ENCODE data around the gene NKD1.

The NKD1 gene

GRCh38 chr16:50667497-50668367, 119.5 kb downstream of the NKD1 start:
- Mint-ChIP-seq H3K27me3 (no peaks in the 10 kb centered on the region), H3K4me1 (peaks cover 32% of the 10 kb centered on the region), H3K36me3 (peaks cover 39% of the 10 kb centered on the region), H3K4me3 (peak overlapping the region; percentile 52), H3K9me3 (peaks cover 7% of the 10 kb centered on the region), H3K27ac (peak overlapping the region; percentile 85)
- ATAC-seq: no peak

- H3K4me1 Mint-ChIP-seq: peaks cover 32% of the 10 kb centered on the region
- H3K9me3 Mint-ChIP-seq: peaks cover 12% of the 10 kb centered on the region
- no peak overlapping the region for H3K4me3 Mint-ChIP-seq
- peaks cover 46% of the 10 kb centered on the region for H3K36me3 Mint-ChIP-seq
- ATAC-seq: no peak
- peak overlapping the region; percentile 85 for H3K27ac Mint-ChIP-seq
- no peaks in the 10 kb centered on the region for H3K27me3 Mint-ChIP-seq
These were observed 120.3 kb downstream of the NKD1 start for GRCh38 chr16:50668368-50669008.

GRCh38 chr16:50669741-50670140, 121.5 kb downstream of the NKD1 start:
- Mint-ChIP-seq H3K9me3 (peaks cover 12% of the 10 kb centered on the region), H3K36me3 (peaks cover 59% of the 10 kb centered on the region), H3K4me3 (no peak overlapping the region), H3K4me1 (peaks cover 31% of the 10 kb centered on the region), H3K27ac (no peak overlapping the region), H3K27me3 (no peaks in the 10 kb centered on the region)
- no peak for ATAC-seq

GRCh38 chr16:50670476-50670875, 122.3 kb downstream of the NKD1 start:
- Mint-ChIP-seq H3K27me3 (no peaks in the 10 kb centered on the region), H3K4me1 (peaks cover 23% of the 10 kb centered on the region), H3K4me3 (no peak overlapping the region), H3K9me3 (peaks cover 12% of the 10 kb centered on the region), H3K36me3 (peaks cover 66% of the 10 kb centered on the region), H3K27ac (no peak overlapping the region)
- no peak for ATAC-seq

GRCh38 chr16:50671644-50672260, 123.6 kb downstream of the NKD1 start:
- H3K27ac Mint-ChIP-seq: no peak overlapping the region
- H3K9me3 Mint-ChIP-seq: peaks cover 10% of the 10 kb centered on the region
- H3K36me3 Mint-ChIP-seq: peaks cover 79% of the 10 kb centered on the region
- peak; percentile 42 for ATAC-seq
- peaks cover 18% of the 10 kb centered on the region for H3K4me1 Mint-ChIP-seq
- H3K4me3 Mint-ChIP-seq: no peak overlapping the region
- H3K27me3 Mint-ChIP-seq: no peaks in the 10 kb centered on the region

- no peak for ATAC-seq
- Mint-ChIP-seq H3K36me3 (peaks cover 87% of the 10 kb centered on the region), H3K4me3 (no peak overlapping the region)
These were observed 125.5 kb downstream of the NKD1 start for GRCh38 chr16:50673496-50674275.

DNA sequence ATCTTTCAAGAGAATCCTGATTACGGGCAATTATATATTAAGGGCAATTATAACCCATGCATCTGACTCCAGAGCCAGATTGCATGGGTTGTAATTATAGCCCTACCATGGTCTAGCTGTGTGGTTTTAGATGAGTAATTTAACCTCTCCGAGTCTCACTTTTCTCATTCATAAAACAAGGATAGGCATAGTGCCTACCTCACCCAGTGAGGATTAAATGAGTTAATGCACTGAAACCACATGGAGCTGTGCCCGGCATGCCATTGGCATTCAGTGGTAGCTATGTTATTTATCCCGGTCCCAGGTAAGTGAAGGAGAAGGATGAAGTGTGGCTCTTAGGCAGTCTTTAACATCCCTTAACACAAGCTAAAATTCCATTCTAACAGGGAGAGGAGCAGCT, 126.6 kb downstream of the NKD1 start:
- Mint-ChIP-seq H3K4me3 (no peak overlapping the region), H3K4me1 (peaks cover 25% of the 10 kb centered on the region), H3K36me3 (peaks cover 91% of the 10 kb centered on the region), H3K9me3 (peaks cover 9% of the 10 kb centered on the region), H3K27me3 (no peaks in the 10 kb centered on the region), H3K27ac (no peak overlapping the region)
- ATAC-seq: no peak

More at GRCh38 chr16:50673496-50674275, 125.5 kb downstream of the NKD1 start:
- Mint-ChIP-seq H3K9me3 (peaks cover 9% of the 10 kb centered on the region), H3K27me3 (no peaks in the 10 kb centered on the region), H3K4me1 (peaks cover 13% of the 10 kb centered on the region), H3K27ac (no peak overlapping the region)

DNA sequence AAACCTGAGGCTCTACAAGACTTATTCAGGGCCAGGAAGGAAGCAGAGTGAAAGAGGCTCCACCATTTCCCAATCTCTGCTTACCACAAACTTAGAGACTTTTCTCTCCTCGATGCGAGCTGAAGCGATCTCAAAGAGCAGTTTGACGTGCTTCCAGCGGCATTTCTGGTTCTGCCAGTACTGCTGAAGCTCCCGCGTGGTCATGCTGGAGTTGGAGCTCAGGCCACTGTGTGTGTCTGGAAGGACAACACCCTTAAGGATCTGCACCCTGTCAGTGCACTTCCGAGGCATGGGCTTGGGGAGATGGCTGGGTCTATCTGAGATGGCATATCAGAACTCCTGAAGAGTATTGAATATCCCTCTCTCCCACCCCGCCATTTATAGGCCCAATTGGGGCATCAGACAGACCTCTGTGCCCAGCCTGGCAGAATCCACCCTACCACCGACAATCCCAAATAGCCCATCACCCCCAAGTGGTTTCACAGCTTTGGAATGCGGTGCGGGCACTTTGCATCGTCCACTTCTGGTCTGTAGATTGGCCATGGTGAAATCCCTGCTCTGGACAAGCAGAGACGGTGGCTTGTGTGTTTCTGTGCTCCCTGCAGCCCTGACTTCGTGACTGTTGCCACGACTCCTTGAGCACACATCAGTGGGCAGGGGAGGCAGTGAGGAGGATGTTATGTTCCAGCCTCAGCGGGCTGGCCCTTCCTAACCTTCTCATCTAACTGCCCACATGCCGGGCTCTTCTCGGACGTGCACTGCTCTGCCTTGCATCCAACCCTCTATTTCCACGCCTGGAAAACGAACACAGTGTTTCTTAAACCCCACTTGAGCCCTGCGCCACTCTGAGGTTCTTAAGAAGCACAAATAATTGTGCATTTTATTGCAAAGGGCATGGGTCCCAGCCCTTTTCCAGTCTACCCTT, 127.8 kb downstream of the NKD1 start:
- Mint-ChIP-seq H3K36me3 (peaks cover 81% of the 10 kb centered on the region), H3K27me3 (no peaks in the 10 kb centered on the region), H3K4me1 (peaks cover 32% of the 10 kb centered on the region), H3K27ac (peak overlapping the region; percentile 37), H3K9me3 (peaks cover 9% of the 10 kb centered on the region), H3K4me3 (no peak overlapping the region)
- no peak for ATAC-seq

DNA sequence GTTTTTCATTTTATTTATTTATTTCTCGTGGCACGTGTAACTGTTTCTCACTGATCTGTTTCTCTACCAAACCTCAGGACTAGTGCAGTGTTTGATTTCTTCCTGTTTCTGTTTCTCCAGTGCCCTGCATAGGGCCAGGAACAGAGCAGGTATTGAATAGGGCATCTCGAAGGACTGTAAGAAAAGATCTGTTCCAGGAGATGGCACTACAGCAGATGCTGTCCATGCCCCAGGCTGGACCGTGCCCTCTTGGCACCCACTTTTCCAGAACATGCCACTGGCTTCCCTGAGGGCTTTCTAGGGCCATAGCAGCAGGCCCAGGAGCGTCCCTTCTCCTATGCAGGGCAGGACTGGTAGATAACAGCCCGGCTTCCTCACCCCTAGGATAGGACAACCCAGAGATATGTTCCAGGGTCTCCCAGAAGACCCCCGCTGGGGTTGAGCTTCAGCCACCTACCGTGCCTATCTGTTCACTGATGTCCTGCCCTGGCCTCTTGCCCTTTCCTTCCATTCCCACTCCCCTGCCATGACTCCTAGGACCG, 128.6 kb downstream of the NKD1 start:
- peaks cover 9% of the 10 kb centered on the region for H3K9me3 Mint-ChIP-seq
- no peak for ATAC-seq
- peak overlapping the region; percentile 92 for H3K27ac Mint-ChIP-seq
- H3K36me3 Mint-ChIP-seq: peaks cover 73% of the 10 kb centered on the region
- H3K4me3 Mint-ChIP-seq: no peak overlapping the region
- peaks cover 39% of the 10 kb centered on the region for H3K4me1 Mint-ChIP-seq
- no peaks in the 10 kb centered on the region for H3K27me3 Mint-ChIP-seq

GRCh38 chr16:50677351-50677750, 129.2 kb downstream of the NKD1 start:
- Mint-ChIP-seq H3K36me3 (peaks cover 67% of the 10 kb centered on the region), H3K27me3 (no peaks in the 10 kb centered on the region), H3K27ac (peak overlapping the region; percentile 92), H3K4me3 (no peak overlapping the region), H3K9me3 (peaks cover 8% of the 10 kb centered on the region), H3K4me1 (peaks cover 45% of the 10 kb centered on the region)
- ATAC-seq: no peak

GRCh38 chr16:50678531-50678930, 130.3 kb downstream of the NKD1 start:
- Mint-ChIP-seq H3K27ac (peak overlapping the region; percentile 92), H3K4me3 (peak overlapping the region; percentile 66), H3K4me1 (peaks cover 55% of the 10 kb centered on the region), H3K9me3 (no peaks in the 10 kb centered on the region), H3K27me3 (no peaks in the 10 kb centered on the region), H3K36me3 (peaks cover 56% of the 10 kb centered on the region)
- ATAC-seq: no peak

- ATAC-seq: no peak
- peaks cover 48% of the 10 kb centered on the region for H3K36me3 Mint-ChIP-seq
- peak overlapping the region; percentile 92 for H3K27ac Mint-ChIP-seq
- H3K27me3 Mint-ChIP-seq: no peaks in the 10 kb centered on the region
- no peak overlapping the region for H3K4me3 Mint-ChIP-seq
- peaks cover 62% of the 10 kb centered on the region for H3K4me1 Mint-ChIP-seq
- no peaks in the 10 kb centered on the region for H3K9me3 Mint-ChIP-seq
These were observed 131.1 kb downstream of the NKD1 start for GRCh38 chr16:50679266-50679665.

- Mint-ChIP-seq H3K9me3 (no peaks in the 10 kb centered on the region), H3K36me3 (peaks cover 42% of the 10 kb centered on the region), H3K27me3 (no peaks in the 10 kb centered on the region), H3K4me1 (peaks cover 69% of the 10 kb centered on the region), H3K27ac (peak overlapping the region; percentile 92), H3K4me3 (peak overlapping the region; percentile 77)
- ATAC-seq: no peak
These were observed 131.7 kb downstream of the NKD1 start for GRCh38 chr16:50679676-50680555.
